ENCODE data around the gene CACNA1B. TPM values are rescaled to one million over a fixed set of nuclear protein-coding genes. Genes with fewer than 3 reads are reported as not detected.
"Not testable (repeated sequence)": the region's sequence is repeated elsewhere in the genome, so short reads cannot be mapped to it uniquely, and the experiment has no call there.

Gene CACNA1B
- polyA plus RNA-seq, 1 donor from 2014 or later = not detected

DNA sequence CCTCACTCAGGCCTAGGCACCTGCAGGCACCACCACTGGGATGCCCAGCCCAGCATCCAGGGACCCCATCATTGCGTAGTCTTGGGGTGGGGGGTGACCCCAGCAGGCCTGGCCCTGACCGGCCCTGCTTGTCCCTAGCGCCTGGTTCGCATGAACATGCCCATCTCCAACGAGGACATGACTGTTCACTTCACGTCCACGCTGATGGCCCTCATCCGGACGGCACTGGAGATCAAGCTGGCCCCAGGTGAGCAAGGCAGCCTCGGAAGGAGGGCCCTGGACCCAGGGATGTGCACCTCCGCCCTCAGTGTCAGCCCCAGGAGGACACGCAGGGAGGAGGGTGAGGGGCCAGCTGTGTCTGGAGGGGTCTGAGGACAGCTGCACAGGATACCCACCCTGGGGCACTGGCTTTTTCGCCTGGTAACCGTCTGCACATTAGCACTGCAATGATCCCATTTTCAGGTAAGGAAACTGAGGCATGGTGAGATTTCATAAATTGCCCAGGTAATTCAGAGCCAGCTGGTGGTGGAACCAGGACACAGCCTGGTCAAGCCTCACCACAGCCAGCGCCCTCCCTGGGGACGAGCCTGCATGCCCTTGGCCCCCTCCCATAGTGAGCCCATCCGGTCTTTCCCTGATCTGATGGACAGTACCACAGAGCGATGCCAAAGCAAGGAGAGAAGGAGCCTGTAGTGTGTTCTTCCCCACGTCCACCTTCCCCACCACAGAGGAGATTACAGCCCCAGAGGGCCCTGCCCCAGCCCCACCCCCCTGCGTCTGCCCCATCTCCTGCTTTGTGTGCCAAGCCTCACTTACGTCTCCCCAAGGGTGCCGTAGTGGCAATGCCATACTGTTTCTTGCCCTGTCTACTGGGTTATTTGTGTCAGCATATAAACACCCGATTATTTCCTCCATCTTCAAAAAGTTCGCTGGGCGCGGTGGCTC is 228.3 kb downstream of the CACNA1B start:
- Mint-ChIP-seq H3K4me1 (no peaks in the 10 kb centered on the region), H3K36me3 (no peaks in the 10 kb centered on the region), H3K27ac (no peak overlapping the region), H3K4me3 (no peak overlapping the region), H3K9me3 (no peaks in the 10 kb centered on the region), H3K27me3 (peaks cover 10% of the 10 kb centered on the region)

DNA sequence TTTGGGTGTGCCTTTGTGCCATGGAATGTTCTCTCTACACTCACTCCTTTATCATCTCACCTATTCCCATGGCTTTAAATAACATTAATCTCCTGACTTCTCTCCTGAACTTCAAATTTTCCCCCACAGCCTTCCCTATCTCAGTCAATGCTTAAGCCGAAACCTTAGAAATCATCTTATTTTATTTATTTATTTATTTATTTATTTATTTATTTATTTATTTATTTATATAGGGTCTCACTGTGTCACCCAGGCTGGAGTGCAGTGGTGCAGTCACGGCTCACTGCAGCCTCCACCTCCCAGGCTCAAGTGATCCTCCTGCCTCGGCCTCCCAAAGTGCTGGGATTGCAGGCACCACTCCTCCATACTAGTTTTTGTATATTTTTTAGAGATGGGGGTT is 229.5 kb downstream of the CACNA1B start:
- H3K4me3 Mint-ChIP-seq, H3K4me1 Mint-ChIP-seq, H3K27ac Mint-ChIP-seq, H3K36me3 Mint-ChIP-seq, H3K9me3 Mint-ChIP-seq: not testable (repeated sequence)
- H3K27me3 Mint-ChIP-seq = peaks cover 10% of the 10 kb centered on the region

DNA sequence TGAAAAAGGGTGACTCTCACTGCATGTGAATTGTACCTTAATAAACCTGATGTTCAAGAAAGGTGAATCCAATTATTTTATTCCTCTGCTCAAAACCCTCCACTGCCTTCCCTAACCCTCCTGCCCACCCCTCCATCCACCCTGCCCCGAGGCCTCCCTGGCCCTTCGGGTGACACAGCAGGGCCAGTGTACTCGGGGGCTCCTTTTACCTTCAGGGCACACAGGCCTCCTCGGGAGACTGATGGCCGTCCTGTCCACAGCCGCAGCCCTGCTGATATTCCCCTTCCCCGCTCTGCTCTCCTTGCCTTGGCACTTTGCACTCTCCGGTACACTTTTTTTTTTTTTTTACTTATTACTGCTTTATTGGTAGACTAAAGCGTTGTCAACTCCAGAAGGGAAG is 234.0 kb downstream of the CACNA1B start:
- no peaks in the 10 kb centered on the region for H3K4me1 Mint-ChIP-seq
- no peak overlapping the region for H3K27ac Mint-ChIP-seq
- no peak overlapping the region for H3K4me3 Mint-ChIP-seq
- H3K27me3 Mint-ChIP-seq = peaks cover 7% of the 10 kb centered on the region
- H3K9me3 Mint-ChIP-seq = peaks cover 0 to 2% (median 0%) of the 10 kb centered on the region in 3 donors
- no peaks in the 10 kb centered on the region for H3K36me3 Mint-ChIP-seq

DNA sequence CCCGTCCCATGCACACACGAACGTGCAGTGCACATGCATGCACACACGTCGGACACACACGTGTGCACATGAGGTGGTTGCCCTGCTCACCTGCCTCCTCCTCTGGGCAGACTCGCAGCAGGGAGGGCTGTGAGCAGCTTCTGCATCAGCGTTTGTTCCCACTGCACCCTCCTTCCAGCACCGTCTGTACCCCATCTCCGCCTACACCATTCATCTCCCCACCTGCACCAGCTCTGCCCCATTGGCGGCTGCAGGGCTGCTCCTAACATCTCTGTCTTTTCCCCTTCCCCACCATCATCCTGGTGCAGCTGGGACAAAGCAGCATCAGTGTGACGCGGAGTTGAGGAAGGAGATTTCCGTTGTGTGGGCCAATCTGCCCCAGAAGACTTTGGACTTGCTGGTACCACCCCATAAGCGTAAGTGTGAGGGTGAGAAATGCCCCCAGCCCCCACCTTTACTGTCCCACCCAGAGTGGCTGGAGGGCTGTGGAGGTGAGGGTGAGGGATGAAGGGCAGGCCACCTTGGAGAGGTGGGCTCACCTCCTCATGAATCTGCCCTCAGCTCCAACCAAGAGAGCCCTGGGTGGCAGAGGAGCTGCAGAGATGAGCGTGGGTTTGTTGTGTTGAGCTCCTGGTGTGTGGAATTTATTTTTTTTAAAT is 234.6 kb downstream of the CACNA1B start:
- Mint-ChIP-seq H3K36me3 (no peaks in the 10 kb centered on the region), H3K4me3 (peak overlapping the region in 1 of 4 donors; percentile 79), H3K4me1 (no peaks in the 10 kb centered on the region), H3K27ac (no peak overlapping the region), H3K27me3 (peaks cover 7% of the 10 kb centered on the region), H3K9me3 (peaks cover 0 to 2% (median 0%) of the 10 kb centered on the region in 3 donors)

DNA sequence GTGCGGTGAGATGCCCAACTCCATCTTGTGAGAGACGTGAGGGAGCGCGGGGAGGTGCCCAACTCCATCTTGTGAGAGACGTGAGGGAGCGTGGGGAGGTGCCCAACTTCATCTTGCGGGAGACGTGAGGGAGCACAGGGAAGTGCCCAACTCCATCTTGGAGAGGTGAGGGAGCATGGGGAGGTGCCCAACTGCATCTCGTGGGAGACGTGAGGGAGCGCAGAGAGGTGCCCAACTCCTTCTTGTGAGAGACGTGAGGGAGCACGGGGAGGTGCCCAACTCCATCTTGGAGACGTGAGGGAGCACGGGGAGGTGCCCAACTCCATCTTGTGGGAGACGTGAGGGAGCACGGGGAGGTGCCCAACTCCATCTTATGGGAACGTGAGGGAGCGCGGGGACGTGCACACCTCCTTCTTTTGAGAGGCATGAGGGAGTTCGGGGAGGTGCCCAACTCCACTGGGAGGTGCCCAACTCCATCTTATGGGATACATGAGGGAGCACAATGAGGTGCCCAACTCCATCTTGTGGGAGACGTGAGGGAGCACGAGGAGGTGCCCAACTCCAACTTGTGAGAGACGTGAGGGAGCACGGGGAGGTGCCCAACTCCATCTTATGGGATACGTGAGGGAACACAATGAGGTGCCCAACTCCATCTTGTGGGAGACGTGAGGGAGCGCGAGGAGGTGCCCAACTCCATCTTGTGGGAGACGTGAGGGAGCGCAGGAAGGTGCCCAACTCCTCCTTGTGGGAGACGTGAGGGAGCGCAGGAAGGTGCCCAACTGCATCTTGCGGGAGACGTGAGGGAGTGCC is 235.4 kb downstream of the CACNA1B start:
- Mint-ChIP-seq H3K4me3 (peak overlapping the region in 1 of 4 donors; percentile 79), H3K36me3 (no peaks in the 10 kb centered on the region), H3K27ac (no peak overlapping the region), H3K4me1 (no peaks in the 10 kb centered on the region), H3K27me3 (peaks cover 1% of the 10 kb centered on the region), H3K9me3 (peaks cover 0 to 2% (median 0%) of the 10 kb centered on the region in 3 donors)

DNA sequence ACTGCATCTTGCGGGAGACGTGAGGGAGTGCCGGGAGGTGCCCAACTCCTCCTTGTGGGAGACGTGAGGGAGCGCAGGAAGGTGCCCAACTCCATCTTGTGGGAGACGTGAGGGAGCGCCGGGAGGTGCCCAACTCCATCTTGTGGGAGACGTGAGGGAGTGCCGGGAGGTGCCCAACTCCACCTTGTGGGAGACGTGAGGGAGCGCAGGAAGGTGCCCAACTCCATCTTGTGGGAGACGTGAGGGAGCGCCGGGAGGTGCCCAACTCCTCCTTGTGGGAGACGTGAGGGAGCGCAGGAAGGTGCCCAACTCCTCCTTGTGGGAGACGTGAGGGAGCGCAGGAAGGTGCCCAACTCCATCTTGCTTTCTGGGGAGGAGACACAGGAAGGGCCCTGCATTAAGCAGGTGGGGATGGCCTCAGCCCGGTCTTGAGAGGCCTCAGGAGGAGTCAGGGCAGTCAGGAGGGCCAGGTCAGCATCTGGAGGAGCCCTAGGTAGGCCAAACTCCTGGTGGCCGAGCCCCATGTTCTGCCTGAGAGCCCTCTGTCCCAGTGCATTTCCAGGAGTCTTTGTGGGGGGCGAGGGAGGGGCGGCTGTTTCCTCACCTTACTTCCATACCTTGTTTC is 236.2 kb downstream of the CACNA1B start:
- not testable (repeated sequence) for H3K9me3 Mint-ChIP-seq, H3K36me3 Mint-ChIP-seq, H3K27me3 Mint-ChIP-seq, H3K27ac Mint-ChIP-seq, H3K4me3 Mint-ChIP-seq, H3K4me1 Mint-ChIP-seq

DNA sequence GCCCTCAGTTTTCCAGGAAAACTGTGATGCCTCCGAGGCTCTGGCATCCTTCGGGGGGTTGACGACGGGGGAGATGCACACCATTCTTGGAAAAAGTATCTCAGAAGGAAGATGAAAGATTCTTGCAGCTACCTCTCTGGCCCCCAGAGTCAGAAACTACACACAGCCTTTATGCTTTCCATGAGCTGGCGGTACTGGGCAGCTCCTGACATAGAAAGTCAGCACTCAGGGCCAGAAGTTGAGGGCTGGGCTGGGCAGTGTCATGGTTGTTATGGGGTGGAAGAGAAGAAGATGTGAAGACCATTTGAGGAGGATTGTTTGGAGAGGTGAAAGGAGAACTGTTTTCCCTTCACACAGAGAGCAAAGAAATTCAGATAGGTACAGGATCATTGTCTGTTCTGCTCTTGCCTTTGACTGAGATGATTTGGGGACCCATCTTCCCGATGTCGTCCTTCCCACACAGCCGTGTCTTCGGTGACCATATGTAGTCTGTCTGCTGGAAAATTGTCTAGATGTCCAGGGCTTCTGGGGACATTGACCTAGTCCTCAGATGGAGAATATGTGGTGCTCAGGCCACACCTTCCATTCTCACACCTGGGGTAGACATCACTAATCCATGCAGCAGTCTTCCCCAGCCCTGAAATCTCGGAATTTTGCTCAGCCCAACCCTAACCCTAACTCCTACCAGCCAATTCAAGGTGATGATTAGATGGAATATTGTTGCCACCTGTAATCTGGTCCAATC is 237.1 kb downstream of the CACNA1B start:
- Mint-ChIP-seq H3K9me3 (peaks cover 0 to 2% (median 0%) of the 10 kb centered on the region in 3 donors), H3K36me3 (no peaks in the 10 kb centered on the region), H3K4me1 (no peaks in the 10 kb centered on the region), H3K27ac (no peak overlapping the region), H3K27me3 (peaks cover 1% of the 10 kb centered on the region), H3K4me3 (no peak overlapping the region)

DNA sequence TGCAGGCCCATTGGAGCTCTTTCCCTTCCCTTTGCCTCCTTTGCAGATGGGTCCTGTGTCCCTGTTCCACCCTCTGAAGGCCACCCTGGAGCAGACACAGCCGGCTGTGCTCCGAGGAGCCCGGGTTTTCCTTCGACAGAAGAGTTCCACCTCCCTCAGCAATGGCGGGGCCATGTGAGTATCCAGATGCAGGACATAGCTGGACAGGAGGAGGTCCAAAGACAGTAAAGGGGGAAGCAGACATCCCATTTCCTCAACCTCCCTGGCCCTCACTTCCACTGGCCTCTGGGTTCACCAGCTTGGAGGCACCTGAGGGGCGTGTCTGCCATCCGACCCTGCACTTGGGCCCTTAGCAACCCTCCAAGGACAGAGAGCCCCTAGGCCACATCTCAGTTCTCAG is 237.9 kb downstream of the CACNA1B start:
- Mint-ChIP-seq H3K36me3 (no peaks in the 10 kb centered on the region), H3K4me1 (no peaks in the 10 kb centered on the region), H3K4me3 (no peak overlapping the region), H3K9me3 (peaks cover 0 to 2% (median 0%) of the 10 kb centered on the region in 3 donors), H3K27ac (no peak overlapping the region), H3K27me3 (peaks cover 1% of the 10 kb centered on the region)

DNA sequence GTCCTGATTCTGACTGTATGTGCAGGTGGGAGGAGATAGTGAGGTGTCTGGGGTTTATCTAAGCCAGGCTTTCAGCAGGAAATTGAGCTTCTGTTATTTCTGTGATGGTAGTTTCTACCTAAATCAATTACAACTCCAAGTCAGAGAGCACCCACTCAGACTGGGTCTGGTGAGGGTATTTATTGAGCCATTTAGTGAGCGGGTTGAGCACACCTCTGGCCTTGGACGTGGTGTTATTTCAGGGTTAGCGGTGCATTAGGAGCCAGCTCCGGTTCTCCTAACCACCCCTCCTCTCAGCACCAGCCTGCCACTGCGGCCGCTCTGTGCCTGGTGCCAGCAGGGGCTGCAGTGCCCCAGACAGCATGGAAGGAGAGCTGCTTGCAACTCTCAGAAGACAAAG is 238.9 kb downstream of the CACNA1B start:
- H3K9me3 Mint-ChIP-seq = no peaks in the 10 kb centered on the region
- peaks cover 1% of the 10 kb centered on the region for H3K27me3 Mint-ChIP-seq
- H3K4me1 Mint-ChIP-seq = no peaks in the 10 kb centered on the region
- no peak overlapping the region for H3K4me3 Mint-ChIP-seq
- H3K27ac Mint-ChIP-seq = no peak overlapping the region
- H3K36me3 Mint-ChIP-seq = no peaks in the 10 kb centered on the region

DNA sequence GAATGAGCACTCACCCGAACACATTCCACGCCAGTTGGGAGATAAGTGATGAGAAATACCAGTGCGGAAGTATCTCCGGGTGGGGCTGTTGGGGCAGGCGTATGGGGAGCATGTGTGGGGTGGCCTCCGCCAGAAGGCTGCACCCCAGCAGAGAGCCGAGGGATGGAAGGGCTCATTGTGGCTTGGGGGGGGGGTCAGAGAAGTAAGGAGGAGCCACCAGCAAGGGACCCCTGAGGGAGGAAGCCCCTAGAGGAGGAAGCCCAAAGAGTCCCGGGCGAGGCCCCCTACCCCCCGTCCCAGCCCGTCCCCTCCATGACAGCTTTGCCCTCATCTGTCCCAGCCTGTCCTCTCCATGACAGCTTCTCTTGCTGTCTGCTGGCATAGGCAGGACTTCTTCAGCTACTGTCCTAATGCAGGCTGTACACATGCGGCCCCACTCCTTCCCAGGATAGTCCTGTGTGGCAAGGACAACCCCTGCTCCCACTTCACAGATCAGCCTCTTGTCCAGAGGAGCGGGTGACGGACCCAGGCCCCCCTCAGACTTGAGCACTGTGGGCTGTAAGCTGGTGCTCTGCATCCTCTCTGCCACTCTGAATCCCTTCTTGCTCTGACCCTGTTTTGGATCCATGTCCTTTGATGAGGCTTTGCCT is 239.6 kb downstream of the CACNA1B start:
- H3K4me1 Mint-ChIP-seq = no peaks in the 10 kb centered on the region
- no peak overlapping the region for H3K27ac Mint-ChIP-seq
- peaks cover 1% of the 10 kb centered on the region for H3K27me3 Mint-ChIP-seq
- H3K9me3 Mint-ChIP-seq = no peaks in the 10 kb centered on the region
- H3K4me3 Mint-ChIP-seq = no peak overlapping the region
- no peaks in the 10 kb centered on the region for H3K36me3 Mint-ChIP-seq

DNA sequence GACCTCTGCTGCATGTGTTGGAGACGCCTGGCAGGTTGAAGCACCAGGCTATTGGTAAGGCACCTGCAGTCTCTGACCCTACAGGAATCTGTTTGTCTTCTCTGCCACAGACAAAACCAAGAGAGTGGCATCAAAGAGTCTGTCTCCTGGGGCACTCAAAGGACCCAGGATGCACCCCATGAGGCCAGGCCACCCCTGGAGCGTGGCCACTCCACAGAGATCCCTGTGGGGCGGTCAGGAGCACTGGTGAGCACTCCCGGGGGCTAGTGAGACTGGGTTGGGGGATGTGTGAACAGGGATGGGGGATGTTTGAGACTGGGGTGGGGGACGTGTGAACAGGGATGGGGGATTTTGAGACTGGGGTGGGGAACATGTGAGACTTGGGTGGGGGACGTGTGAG is 240.3 kb downstream of the CACNA1B start:
- Mint-ChIP-seq H3K4me3 (no peak overlapping the region), H3K27me3 (peaks cover 3% of the 10 kb centered on the region), H3K36me3 (no peaks in the 10 kb centered on the region), H3K4me1 (no peaks in the 10 kb centered on the region), H3K27ac (no peak overlapping the region), H3K9me3 (no peaks in the 10 kb centered on the region)

DNA sequence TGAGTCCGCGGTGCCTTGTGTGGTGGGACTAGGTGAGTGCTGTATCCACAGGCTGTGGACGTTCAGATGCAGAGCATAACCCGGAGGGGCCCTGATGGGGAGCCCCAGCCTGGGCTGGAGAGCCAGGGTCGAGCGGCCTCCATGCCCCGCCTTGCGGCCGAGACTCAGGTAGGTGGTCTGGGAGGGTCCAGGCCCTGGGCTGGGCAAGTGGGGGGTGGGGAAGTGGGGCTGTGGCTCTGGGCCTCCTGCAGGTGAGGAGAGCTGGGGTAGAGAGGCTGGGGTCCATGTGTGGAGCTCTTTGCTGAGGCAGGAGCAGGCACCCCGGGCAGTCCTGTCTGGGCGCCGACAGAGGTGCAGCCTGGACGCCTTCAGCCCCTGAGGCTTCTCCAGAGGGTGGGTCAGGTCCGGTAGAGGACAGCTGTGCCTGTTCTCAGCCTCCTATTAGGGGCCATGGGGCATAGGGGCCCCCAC is 241.1 kb downstream of the CACNA1B start:
- H3K27me3 Mint-ChIP-seq = peaks cover 4% of the 10 kb centered on the region
- H3K36me3 Mint-ChIP-seq = no peaks in the 10 kb centered on the region
- no peak overlapping the region for H3K27ac Mint-ChIP-seq
- no peaks in the 10 kb centered on the region for H3K9me3 Mint-ChIP-seq
- no peak overlapping the region for H3K4me3 Mint-ChIP-seq
- no peaks in the 10 kb centered on the region for H3K4me1 Mint-ChIP-seq

DNA sequence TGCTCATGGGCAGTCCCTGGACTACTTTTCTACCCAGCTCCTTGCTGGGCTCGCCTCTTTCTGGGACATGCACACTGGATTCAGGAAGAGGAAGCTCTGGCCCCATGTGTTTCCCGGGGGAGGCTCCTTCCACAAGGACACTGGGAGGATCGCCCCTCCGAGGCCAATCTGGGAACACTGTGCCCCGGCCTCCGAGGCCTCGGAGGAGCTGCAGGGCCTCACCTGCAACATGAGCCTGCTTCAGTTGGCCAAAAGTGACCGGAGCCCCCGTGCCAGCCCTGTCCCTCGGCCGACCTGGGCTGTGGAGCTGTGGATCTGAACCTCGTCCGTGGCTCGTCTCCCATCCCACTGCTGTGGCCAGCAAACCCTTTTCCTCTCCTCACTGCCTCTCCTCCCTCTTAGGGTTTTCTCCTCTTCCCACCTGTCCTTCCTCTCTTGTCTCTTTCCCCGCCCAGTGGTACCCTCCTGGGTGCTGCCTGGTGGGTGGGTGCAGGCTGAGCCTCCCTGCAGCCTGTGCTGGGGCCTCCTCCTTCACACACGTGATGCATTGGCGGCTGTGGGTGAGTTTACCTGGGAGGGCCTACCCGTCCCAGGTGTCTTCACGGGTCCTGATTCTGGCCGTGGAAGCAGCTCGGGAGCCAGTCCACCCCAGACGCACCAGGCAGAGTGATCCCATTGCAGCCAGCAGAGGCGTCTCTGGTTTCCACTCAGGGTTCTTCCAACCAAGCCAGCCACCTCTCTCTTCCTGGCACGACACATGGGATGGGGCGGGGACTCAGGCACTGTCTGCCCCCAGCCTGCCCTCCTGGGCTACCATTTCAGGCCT is 241.8 kb downstream of the CACNA1B start:
- H3K9me3 Mint-ChIP-seq = no peaks in the 10 kb centered on the region
- peak overlapping the region in 1 of 3 donors; percentile 62 for H3K27ac Mint-ChIP-seq
- peaks cover 3% of the 10 kb centered on the region for H3K27me3 Mint-ChIP-seq
- no peaks in the 10 kb centered on the region for H3K36me3 Mint-ChIP-seq
- no peaks in the 10 kb centered on the region for H3K4me1 Mint-ChIP-seq
- no peak overlapping the region for H3K4me3 Mint-ChIP-seq
